GM19438 (cell line): ENCODE measurements around the gene PGAP3.

Source experiments
- ATAC-seq: cut with Tn5 transposase; IDR thresholded peaks from one replicate; pipeline ENCODE4 v1.9.1; 2021; ENCODE audit warnings: low read depth; ENCODE audit not compliant: unreplicated experiment

The PGAP3 gene

DNA sequence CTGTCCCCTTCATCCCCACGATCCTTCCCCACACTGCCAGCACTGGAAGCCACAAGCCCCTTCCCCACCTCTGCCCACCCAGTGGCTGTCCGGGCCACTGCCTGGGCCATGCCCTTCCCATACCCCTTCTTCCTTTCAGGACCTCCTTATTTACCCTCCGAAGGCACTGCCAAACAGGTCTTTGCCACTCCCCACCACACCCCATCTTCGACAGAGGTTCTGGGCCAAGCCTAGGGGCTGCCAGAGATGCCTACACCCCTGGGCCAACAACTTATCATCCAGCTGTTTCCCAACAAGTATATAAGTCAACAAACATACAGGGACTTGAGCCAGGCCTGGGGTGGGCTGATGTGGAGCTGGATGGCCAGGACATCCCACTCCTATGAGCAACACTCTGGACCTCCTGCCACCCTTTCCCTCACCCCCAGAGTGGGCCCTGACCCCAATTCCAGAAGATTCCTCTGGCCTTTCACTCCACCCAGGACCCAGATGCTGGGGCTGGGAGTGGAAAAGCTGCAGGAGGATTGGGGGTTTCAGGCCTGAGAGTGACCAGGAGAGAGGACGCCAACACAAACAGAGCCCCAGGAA lies 62.6 kb downstream of the PGAP3 start:
- ATAC-seq, result no peak

DNA sequence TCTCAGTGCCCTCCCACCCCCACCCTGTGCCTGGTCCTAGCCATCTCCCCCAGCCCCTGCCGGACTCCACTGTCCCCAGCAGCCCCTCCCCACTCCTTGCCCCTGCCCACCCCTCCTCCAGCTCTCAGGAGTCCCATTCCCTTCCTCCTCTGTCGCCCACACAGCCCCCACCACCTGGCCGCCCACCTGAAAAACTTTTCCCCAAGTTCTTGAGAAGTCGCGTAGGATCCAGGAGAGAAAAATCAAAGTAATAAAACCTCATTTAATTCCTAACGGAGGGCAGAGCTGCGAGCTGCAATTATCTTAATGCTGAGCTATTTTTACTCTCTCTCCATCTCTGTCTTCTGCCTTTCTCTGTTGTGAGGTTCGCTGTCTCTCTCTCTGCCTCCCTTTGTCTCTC lies 63.5 kb downstream of the PGAP3 start:
- no peak for ATAC-seq

DNA sequence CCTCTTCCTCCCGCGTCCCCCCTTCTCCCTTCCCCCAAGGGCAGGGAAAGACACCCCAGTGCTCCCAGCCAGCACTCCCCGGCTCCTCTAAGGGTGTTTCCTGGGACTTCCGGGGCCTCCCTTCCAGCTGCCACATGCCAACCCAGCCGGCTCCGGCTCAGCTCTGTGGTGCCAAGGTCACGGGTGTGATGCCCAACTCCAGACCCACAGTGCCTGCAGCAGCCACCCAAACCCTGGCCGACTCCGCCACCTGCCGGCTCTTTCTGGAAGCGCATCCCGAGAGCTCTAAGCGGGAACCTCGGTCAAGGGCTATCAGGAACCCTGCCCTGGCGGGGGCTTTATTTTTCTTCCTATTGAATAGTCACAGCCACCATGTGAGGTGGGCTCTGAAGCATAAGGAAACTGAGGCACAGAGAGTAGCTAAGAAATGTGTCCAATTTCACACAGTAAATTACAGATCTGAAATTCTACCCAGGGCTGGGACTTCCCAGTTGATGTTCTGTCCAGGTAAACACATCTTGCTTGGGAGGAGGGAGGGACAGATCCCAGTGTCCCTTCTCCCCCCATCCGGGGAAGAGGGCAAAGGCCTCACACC lies 64.4 kb downstream of the PGAP3 start:
- no peak for ATAC-seq

DNA sequence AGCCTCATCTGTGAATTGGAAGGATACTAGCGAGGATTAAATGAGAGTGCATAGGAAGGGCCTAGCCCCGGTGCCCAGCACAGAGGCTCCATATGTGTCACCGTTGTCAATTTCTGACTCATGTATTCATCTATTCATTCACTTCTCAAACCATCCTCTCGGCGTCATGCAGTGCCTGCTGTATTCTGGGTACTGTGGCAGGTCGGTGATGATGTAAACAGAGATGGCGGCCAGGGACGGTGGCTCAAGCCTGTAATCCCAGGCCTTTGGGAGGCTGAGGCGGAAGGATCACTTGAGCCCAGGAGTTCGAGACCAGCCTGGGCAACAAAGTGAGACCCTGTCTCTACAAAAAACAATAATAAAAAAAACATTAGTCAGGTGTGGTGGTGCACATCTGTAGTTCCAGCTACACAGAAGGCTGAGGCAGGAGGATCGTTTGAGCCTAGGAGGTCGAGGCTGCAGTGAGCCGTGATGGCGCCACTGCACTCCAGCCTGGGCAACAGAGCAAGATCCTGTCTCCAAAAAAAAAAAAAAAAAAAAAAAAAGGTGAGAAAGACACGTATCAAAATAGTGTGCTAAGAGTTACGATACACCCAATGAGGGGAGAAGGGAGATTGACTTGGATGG lies 65.4 kb downstream of the PGAP3 start:
- no peak for ATAC-seq

DNA sequence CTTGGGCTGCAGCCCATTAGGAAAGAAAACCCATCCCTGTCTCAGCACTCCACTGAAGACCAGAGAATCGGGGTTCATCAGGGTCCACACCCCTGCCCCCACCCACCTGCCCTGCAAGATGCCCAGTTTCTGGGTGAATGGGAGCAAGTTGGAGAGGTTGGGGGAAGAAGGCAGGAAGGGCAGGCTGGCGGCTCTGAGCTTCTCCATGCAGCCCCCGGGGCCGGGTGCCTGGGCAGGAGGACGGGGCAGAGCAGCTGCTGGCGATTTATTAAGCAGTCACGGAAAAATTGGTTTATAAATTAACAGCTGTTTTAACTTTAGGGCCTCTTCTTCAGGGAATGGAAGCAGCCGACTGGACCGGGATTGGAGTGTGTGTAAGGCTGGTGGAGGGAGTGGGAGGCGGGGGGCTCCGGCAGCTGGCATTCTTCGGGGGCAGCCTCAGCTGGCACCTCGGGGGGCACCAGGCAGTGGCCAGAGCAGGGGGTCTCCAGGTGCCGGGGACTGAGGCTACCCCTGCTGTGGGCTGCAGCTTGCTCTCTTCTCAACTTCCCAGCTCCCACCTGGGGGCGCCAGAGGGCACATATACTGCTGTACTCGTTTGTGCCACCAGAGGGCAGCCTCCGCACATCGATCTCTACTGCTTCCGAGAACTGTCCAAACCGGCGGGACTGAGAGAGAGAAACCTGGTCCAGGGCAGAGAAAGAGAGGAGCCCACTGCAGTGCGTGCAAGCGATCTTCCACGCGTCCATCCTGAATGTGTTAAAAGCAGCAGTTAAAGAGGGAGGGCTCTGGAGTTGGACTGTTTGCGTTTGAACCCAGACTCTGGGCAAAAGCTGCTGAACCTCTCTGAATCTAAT lies 66.1 kb downstream of the PGAP3 start:
- ATAC-seq, result no peak
